Caco-2 (cell line): ENCODE measurements around the gene HEXB. TPM values are rescaled to one million over a fixed set of nuclear protein-coding genes. Genes with fewer than 3 reads are reported as not detected.
A peak's percentile ranks its signal among the peaks of the same experiment; 100 is the strongest.
"Not testable (repeated sequence)": the region's sequence is repeated elsewhere in the genome, so short reads cannot be mapped to it uniquely, and the experiment has no call there.

Experiments
- BruUV-seq: library from RNA; stranded (reverse); fragments of 400-500 nt; replicated peaks from 2 replicates; lab custom pipeline; 2021; lab: Mats Ljungman, UMichigan
- CTCF ChIA-PET: fragments of 300-600 bp; sonication (Branson Sonifier 250); formaldehyde crosslinking; loops from one replicate; lab custom pipeline; 2022; ENCODE audit warnings: antibody characterized with exemption; lab: Charles Lee
- POLR2A ChIA-PET: fragments of 300-600 bp; sonication (Branson Sonifier 250); formaldehyde crosslinking; loops from one replicate; lab custom pipeline; 2022; ENCODE audit warnings: antibody characterized with exemption; lab: Charles Lee
- DNase-seq, 2 experiments: peaks; one replicate each; pipeline versions ENCODE4 v3.0.0 to v3.0.0-alpha.2; 2020 to 2022
- H3K27me3 ChIP-seq: replicated peaks from 2 replicates; pipeline ENCODE4 v1.6.0; 2011; ENCODE audit warnings: low read length; ENCODE audit not compliant: control insufficient read depth, insufficient read depth
- H3K36me3 ChIP-seq: 2 replicates; pipeline ENCODE4 v1.5.1; 2011; ENCODE audit warnings: low read length; ENCODE audit not compliant: control insufficient read depth, insufficient read depth
- H3K4me1 ChIP-seq: fragments of 250-450 bp; sonication (Bioruptor Pico); 2 replicates; pipeline ENCODE4 v1.5.1; 2020; ENCODE audit warnings: mild to moderate bottlenecking
- H3K4me3 ChIP-seq: 2 replicates; pipeline ENCODE4 v1.5.1; 2011; ENCODE audit warnings: low read depth, mild to moderate bottlenecking, control low read depth, low read length
- H3K9me3 ChIP-seq: fragments of 250-450 bp; sonication (Bioruptor Pico); 2 replicates; pipeline ENCODE4 v1.5.1; 2020; ENCODE audit warnings: mild to moderate bottlenecking, moderate library complexity
- H3K27ac Mint-ChIP-seq: one replicate; pipeline ENCODE4 v1.8.0; 2022; ENCODE audit warnings: mixed read lengths; ENCODE audit not compliant: unreplicated experiment
- H3K27me3 Mint-ChIP-seq: one replicate; pipeline ENCODE4 v1.8.0; 2022; ENCODE audit warnings: mixed read lengths; ENCODE audit not compliant: insufficient read depth, unreplicated experiment
- H3K36me3 Mint-ChIP-seq: one replicate; pipeline ENCODE4 v1.8.0; 2022; ENCODE audit warnings: mild to moderate bottlenecking, mixed read lengths; ENCODE audit not compliant: insufficient read depth, unreplicated experiment
- H3K4me1 Mint-ChIP-seq: one replicate; pipeline ENCODE4 v1.8.0; 2022; ENCODE audit warnings: low read depth, mixed read lengths; ENCODE audit not compliant: unreplicated experiment
- H3K4me3 Mint-ChIP-seq: one replicate; pipeline ENCODE4 v1.8.0; 2022; ENCODE audit warnings: mild to moderate bottlenecking, moderate library complexity, mixed read lengths; ENCODE audit not compliant: unreplicated experiment
- H3K9me3 Mint-ChIP-seq: one replicate; pipeline ENCODE4 v1.8.0; 2022; ENCODE audit warnings: mixed read lengths; ENCODE audit not compliant: unreplicated experiment
- intact Hi-C: fragments of 100-400 bp; cut with micrococcal nuclease; formaldehyde crosslinking; loops from one replicate; pipeline ENCODE4 v1.10.0; 2022; ENCODE audit not compliant: unreplicated experiment
- total RNA-seq: library from RNA; stranded (reverse); gene quantifications from 2 replicates; pipeline ENCODE4 v1.2.3, GENCODE V29; 2022
- TF ChIP-seq, protein P1 (sequence below), 2 experiments: fragments of 200-600 bp in 1 of 2; IDR thresholded peaks; 1 replicate in 1 of 2; 2 replicates in 1 of 2; pipeline versions ENCODE4 v1.5.1 to v1.8.0; 2011 to 2022; ENCODE audit warnings: antibody characterized with exemption in 1 of 2, control low read depth in 1 of 2, inconsistent platforms in 1 of 2, low read depth in 1 of 2, low read length in 1 of 2, mild to moderate bottlenecking in 1 of 2, moderate library complexity in 1 of 2; ENCODE audit not compliant: insufficient read depth in 1 of 2, severe bottlenecking in 1 of 2, unreplicated experiment in 1 of 2

Gene HEXB
- total RNA-seq, 1 experiment from 2014 or later = 217 TPM

DNA sequence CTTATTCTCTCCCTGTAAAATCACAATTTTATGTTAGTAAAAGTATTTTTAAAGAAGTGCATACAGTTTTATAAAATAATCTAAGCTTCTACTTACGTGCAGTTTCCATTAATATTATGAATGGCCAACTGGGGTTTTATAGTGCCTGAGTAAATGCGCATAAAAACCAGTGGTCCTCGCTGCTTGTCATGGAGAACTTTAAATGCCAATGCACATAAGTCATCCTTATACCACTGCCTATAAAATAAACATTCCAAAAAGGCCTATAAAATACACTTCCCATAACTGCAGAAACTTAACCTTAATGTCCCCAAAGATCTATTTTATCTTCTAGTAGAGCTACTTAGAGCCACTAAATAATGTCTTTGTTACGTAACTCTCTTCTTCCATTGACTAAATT lies 53.4 kb downstream of the HEXB start:
- Mint-ChIP-seq H3K4me1 (no peaks in the 10 kb centered on the region), H3K9me3 (no peaks in the 10 kb centered on the region), H3K27me3 (no peaks in the 10 kb centered on the region), H3K27ac (no peak overlapping the region), H3K36me3 (peaks cover 41% of the 10 kb centered on the region), H3K4me3 (no peak overlapping the region)
- ChIA-PET CTCF (no interaction called here), POLR2A (no interaction called here)
- Histone ChIP-seq H3K9me3 (no peaks in the 10 kb centered on the region), H3K4me3 (no peak overlapping the region), H3K36me3 (peaks cover 4% of the 10 kb centered on the region; the same call in 1 of the 2 replicates), H3K4me1 (no peaks in the 10 kb centered on the region), H3K27me3 (no peaks in the 10 kb centered on the region)
- BruUV-seq = no TSS peak
- TF ChIP-seq, protein P1, sequence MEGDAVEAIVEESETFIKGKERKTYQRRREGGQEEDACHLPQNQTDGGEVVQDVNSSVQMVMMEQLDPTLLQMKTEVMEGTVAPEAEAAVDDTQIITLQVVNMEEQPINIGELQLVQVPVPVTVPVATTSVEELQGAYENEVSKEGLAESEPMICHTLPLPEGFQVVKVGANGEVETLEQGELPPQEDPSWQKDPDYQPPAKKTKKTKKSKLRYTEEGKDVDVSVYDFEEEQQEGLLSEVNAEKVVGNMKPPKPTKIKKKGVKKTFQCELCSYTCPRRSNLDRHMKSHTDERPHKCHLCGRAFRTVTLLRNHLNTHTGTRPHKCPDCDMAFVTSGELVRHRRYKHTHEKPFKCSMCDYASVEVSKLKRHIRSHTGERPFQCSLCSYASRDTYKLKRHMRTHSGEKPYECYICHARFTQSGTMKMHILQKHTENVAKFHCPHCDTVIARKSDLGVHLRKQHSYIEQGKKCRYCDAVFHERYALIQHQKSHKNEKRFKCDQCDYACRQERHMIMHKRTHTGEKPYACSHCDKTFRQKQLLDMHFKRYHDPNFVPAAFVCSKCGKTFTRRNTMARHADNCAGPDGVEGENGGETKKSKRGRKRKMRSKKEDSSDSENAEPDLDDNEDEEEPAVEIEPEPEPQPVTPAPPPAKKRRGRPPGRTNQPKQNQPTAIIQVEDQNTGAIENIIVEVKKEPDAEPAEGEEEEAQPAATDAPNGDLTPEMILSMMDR (IDR thresholded peaks at IDR 0.05; ENCODE audit: insufficient read depth in 1 of 2, low read depth in 1 of 2, low read length in 1 of 2, severe bottlenecking in 1 of 2, unreplicated experiment in 1 of 2) = no peak
- intact Hi-C loops = no loop called here
- no peak for DNase-seq

DNA sequence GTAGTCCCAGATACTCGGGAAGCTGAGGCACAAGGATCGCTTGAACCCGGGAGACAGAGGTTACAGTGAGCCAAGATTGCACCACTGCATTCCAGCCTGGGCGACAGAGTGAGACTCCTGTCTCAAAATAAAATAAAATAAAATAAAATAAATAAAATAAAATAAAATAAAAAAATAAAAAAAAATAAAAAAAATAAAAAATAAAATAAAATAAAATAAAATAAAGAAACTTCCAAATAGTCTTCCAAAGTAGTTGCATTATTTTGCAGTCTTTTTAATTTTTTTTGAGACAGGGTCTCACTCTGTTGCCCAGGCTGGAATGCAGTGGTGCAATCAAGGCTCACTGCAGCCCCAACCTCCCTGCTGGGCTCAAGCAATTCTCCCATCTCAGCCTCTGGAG lies 63.7 kb downstream of the HEXB start:
- H3K4me3 ChIP-seq, intact Hi-C loops, H3K9me3 ChIP-seq, BruUV-seq, H3K27me3 ChIP-seq, H3K4me1 ChIP-seq, H3K4me1 Mint-ChIP-seq, H3K36me3 ChIP-seq, H3K9me3 Mint-ChIP-seq, H3K4me3 Mint-ChIP-seq, POLR2A ChIA-PET, DNase-seq, H3K27me3 Mint-ChIP-seq, CTCF ChIA-PET, H3K27ac Mint-ChIP-seq: not testable (repeated sequence)
- H3K36me3 Mint-ChIP-seq = peaks cover 84% of the 10 kb centered on the region

DNA sequence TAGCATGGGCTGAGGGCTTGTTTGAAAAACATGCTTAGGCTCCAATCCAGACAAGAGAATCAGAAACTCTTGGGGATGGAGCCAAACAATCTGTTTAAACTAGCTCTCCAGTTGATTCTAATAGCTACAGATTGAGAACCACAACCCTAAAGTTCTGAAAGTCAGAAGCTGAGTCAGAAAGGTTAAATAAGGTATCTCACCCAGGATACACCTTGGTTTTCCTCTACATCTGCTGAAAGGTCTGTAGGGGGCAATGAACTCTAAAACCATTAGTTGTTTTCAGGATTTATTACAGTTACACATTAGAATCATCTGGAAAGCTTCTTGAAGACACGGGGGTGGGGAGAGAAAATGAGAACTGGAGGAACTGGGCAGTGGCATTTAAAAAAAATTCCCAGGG lies 76.2 kb downstream of the HEXB start:
- Mint-ChIP-seq H3K27ac (no peak overlapping the region), H3K36me3 (peaks cover 40% of the 10 kb centered on the region), H3K27me3 (no peaks in the 10 kb centered on the region), H3K4me3 (no peak overlapping the region), H3K9me3 (no peaks in the 10 kb centered on the region), H3K4me1 (peaks cover 31% of the 10 kb centered on the region)
- Histone ChIP-seq H3K9me3 (no peaks in the 10 kb centered on the region; the same call in none of the 2 replicates), H3K27me3 (no peaks in the 10 kb centered on the region), H3K4me3 (no peak overlapping the region), H3K36me3 (peaks cover under 1% of the 10 kb centered on the region), H3K4me1 (peaks cover 70% of the 10 kb centered on the region)
- TF ChIP-seq, protein P1 (IDR thresholded peaks at IDR 0.05; ENCODE audit: insufficient read depth in 1 of 2, low read depth in 1 of 2, low read length in 1 of 2, severe bottlenecking in 1 of 2, unreplicated experiment in 1 of 2) = no peak
- no peak for DNase-seq
- intact Hi-C loops = no loop called here
- no TSS peak for BruUV-seq
- CTCF ChIA-PET = no interaction called here
- POLR2A ChIA-PET = no interaction called here

DNA sequence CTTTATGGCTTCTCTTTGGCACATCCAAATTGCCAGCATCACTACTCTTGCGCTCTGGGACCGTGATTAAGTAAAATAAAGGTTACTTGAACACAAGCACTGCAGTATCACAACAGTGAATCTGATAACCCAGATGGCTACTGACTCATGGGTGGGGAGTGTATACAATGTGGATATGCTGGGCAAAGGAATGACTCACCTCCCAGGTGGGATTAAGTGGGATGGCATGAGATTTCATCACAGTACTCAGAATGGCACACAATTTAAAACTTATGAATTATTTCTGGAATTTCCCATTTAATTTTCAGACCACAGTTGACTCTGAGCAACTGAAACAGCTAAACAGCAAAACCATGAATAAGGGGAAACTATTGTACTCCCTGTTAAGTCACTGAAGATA lies 77.6 kb downstream of the HEXB start:
- no peak for DNase-seq
- ChIA-PET POLR2A (interaction anchor here (0.5 to 0.6 kb wide), 2 partner anchors 190 to 207 kb away, joined by 5 to 7 read pairs; no protein-coding TSS in a partner anchor), CTCF (no interaction called here)
- Histone ChIP-seq H3K9me3 (no peaks in the 10 kb centered on the region), H3K27me3 (no peaks in the 10 kb centered on the region), H3K36me3 (no peaks in the 10 kb centered on the region; the same call in none of the 2 replicates), H3K4me1 (peaks cover 70% of the 10 kb centered on the region), H3K4me3 (no peak overlapping the region)
- BruUV-seq = no TSS peak
- peaks cover 31% of the 10 kb centered on the region for H3K4me1 Mint-ChIP-seq
- H3K27ac Mint-ChIP-seq = peak overlapping the region; percentile 44
- intact Hi-C loops = no loop called here
- H3K36me3 Mint-ChIP-seq = peaks cover 39% of the 10 kb centered on the region
- H3K27me3 Mint-ChIP-seq = no peaks in the 10 kb centered on the region
- TF ChIP-seq, protein P1 (IDR thresholded peaks at IDR 0.05; ENCODE audit: insufficient read depth in 1 of 2, low read depth in 1 of 2, low read length in 1 of 2, severe bottlenecking in 1 of 2, unreplicated experiment in 1 of 2) = no peak
- no peak overlapping the region for H3K4me3 Mint-ChIP-seq
- H3K9me3 Mint-ChIP-seq = no peaks in the 10 kb centered on the region
